ENCODE results near the gene ABCB1.

ABCB1 gene

DNA sequence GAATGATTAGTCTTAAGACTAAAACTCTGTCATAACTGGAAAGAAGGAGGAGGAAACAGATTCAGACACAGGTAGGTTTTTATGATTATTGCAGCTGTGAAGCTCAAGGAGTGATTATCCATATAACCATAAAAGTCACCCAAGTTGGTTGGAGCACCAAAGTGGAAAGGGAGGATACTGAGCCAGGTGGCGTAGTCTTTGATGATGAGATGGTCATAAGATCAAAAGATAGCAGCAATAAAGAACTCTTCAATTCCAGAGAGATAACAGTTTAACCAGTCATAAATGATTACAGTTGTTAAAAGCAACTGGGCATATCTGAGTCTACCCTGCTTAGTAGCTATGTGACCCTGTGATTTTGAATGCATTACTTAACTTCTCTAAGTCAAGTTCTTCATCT, 8.4 kb downstream of the ABCB1 start:
- Histone ChIP-seq H4K20me1 (ENCODE audit: insufficient read depth, low read length) (no peaks in the 10 kb centered on the region), H3K4me2 (ENCODE audit: insufficient read depth, low read length) (no peak overlapping the region), H3K9me3 (ENCODE audit: insufficient read depth, low read length, severe bottlenecking) (no peaks in the 10 kb centered on the region), H3K36me3 (ENCODE audit: insufficient read depth, low read length) (no peaks in the 10 kb centered on the region), H3K4me3 (ENCODE audit: low read depth in 1 of 2, low read length in 2 of 2) (no peak overlapping the region), H3K27ac (ENCODE audit: low read length) (no peak overlapping the region), H3K4me1 (ENCODE audit: insufficient read depth, low read length) (no peaks in the 10 kb centered on the region), H2AFZ (ENCODE audit: low read depth, low read length) (no peak overlapping the region), H3K27me3 (ENCODE audit: insufficient read depth, low read length, poor library complexity) (no peaks in the 10 kb centered on the region), H3K79me2 (ENCODE audit: insufficient read depth, low read length) (no peaks in the 10 kb centered on the region), H3K9ac (ENCODE audit: low read depth, low read length) (no peak overlapping the region)
- DNase-seq (no peak), ATAC-seq (ENCODE audit: insufficient read depth, low read depth) (no peak)
- TF ChIP-seq, protein P1, sequence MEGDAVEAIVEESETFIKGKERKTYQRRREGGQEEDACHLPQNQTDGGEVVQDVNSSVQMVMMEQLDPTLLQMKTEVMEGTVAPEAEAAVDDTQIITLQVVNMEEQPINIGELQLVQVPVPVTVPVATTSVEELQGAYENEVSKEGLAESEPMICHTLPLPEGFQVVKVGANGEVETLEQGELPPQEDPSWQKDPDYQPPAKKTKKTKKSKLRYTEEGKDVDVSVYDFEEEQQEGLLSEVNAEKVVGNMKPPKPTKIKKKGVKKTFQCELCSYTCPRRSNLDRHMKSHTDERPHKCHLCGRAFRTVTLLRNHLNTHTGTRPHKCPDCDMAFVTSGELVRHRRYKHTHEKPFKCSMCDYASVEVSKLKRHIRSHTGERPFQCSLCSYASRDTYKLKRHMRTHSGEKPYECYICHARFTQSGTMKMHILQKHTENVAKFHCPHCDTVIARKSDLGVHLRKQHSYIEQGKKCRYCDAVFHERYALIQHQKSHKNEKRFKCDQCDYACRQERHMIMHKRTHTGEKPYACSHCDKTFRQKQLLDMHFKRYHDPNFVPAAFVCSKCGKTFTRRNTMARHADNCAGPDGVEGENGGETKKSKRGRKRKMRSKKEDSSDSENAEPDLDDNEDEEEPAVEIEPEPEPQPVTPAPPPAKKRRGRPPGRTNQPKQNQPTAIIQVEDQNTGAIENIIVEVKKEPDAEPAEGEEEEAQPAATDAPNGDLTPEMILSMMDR (IDR thresholded peaks at IDR 0.05; ENCODE audit: borderline replicate concordance, extremely low read depth, low read length, poor library complexity, severe bottlenecking) = no peak
- TF ChIP-seq EZH2 (IDR thresholded peaks at IDR 0.05; ENCODE audit: borderline replicate concordance, low read depth, low read length, severe bottlenecking) = no peak

DNA sequence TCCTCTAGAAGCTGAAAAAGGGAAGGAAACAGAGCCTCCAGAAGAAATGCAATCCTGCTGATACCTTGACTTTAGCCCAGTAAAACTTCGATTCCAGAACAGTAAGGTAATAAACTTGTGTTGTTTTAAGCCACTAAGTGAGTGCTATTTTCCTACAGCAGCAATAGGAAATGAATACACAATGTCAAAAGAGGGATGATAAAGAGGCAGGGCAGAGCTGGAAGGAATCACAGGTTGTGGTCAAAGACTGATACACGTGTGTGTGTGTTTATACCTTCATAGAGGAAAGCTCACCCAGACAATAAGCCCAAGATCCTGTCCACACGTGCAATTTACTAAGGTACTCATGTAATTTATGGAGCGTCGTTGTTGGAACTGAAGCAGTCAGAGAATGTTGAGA, 9.5 kb downstream of the ABCB1 start:
- Histone ChIP-seq H3K36me3 (ENCODE audit: insufficient read depth, low read length) (no peaks in the 10 kb centered on the region), H3K9ac (ENCODE audit: low read depth, low read length) (no peak overlapping the region), H3K9me3 (ENCODE audit: insufficient read depth, low read length, severe bottlenecking) (no peaks in the 10 kb centered on the region), H2AFZ (ENCODE audit: low read depth, low read length) (no peak overlapping the region), H3K27ac (ENCODE audit: low read length) (no peak overlapping the region), H3K79me2 (ENCODE audit: insufficient read depth, low read length) (no peaks in the 10 kb centered on the region), H3K27me3 (ENCODE audit: insufficient read depth, low read length, poor library complexity) (no peaks in the 10 kb centered on the region), H4K20me1 (ENCODE audit: insufficient read depth, low read length) (no peaks in the 10 kb centered on the region), H3K4me2 (ENCODE audit: insufficient read depth, low read length) (no peak overlapping the region), H3K4me3 (ENCODE audit: low read depth in 1 of 2, low read length in 2 of 2) (no peak overlapping the region), H3K4me1 (ENCODE audit: insufficient read depth, low read length) (no peaks in the 10 kb centered on the region)
- ATAC-seq (ENCODE audit: insufficient read depth, low read depth) (no peak), DNase-seq (no peak)
- TF ChIP-seq, protein P1 (IDR thresholded peaks at IDR 0.05; ENCODE audit: borderline replicate concordance, extremely low read depth, low read length, poor library complexity, severe bottlenecking) = no peak
- TF ChIP-seq EZH2 (IDR thresholded peaks at IDR 0.05; ENCODE audit: borderline replicate concordance, low read depth, low read length, severe bottlenecking) = no peak

DNA sequence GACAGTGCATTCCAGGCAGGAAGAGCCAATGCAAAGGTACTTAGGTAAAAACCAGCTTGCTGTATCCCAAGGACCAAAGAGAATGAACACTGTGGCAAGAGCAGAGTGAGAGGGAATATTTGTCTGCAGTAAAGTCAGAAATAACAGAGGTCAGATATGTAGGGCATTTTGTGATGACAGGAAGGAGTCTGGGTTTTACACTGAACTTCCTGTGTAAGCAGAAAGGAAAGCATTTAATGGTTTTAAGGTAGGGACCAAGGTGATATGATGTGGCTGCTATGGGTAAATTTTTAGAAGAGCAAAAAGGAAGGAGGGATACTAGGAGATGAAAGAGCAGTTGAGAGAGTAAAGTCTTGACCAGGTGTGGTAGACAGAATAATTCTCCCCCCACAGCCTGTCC, 10.1 kb downstream of the ABCB1 start:
- no peak overlapping the region for H2AFZ ChIP-seq (ENCODE audit: low read depth, low read length)
- DNase-seq (no peak), ATAC-seq (ENCODE audit: insufficient read depth, low read depth) (no peak)
- no peak overlapping the region for H3K9ac ChIP-seq (ENCODE audit: low read depth, low read length)
- H4K20me1 ChIP-seq (ENCODE audit: insufficient read depth, low read length) = no peaks in the 10 kb centered on the region
- no peaks in the 10 kb centered on the region for H3K9me3 ChIP-seq (ENCODE audit: insufficient read depth, low read length, severe bottlenecking)
- H3K4me3 ChIP-seq (ENCODE audit: low read depth in 1 of 2, low read length in 2 of 2) = no peak overlapping the region
- no peaks in the 10 kb centered on the region for H3K27me3 ChIP-seq (ENCODE audit: insufficient read depth, low read length, poor library complexity)
- TF ChIP-seq EZH2 (IDR thresholded peaks at IDR 0.05; ENCODE audit: borderline replicate concordance, low read depth, low read length, severe bottlenecking) = no peak
- TF ChIP-seq, protein P1 (IDR thresholded peaks at IDR 0.05; ENCODE audit: borderline replicate concordance, extremely low read depth, low read length, poor library complexity, severe bottlenecking) = no peak
- no peak overlapping the region for H3K27ac ChIP-seq (ENCODE audit: low read length)
- H3K4me2 ChIP-seq (ENCODE audit: insufficient read depth, low read length) = no peak overlapping the region
- no peaks in the 10 kb centered on the region for H3K36me3 ChIP-seq (ENCODE audit: insufficient read depth, low read length)
- no peaks in the 10 kb centered on the region for H3K4me1 ChIP-seq (ENCODE audit: insufficient read depth, low read length)
- no peaks in the 10 kb centered on the region for H3K79me2 ChIP-seq (ENCODE audit: insufficient read depth, low read length)

DNA sequence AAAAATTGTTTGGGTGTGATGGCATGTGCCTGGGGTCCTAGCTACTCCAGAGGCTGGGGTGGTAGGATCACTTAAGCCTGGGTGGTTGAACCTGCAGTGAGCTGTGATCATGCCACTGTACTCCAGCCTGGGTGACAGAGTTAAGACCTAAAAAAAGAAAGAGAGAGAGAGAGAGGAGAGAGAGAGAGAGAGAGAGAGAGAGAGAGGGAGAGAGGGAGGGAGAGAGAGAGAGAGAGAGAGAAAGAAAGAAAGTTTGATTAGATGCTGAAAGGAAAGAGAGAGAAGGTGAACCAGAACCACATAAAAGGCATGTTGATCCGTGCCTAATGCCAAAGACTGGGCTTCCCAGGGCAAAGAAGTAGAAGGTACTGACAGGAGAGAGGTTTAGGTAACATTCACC, 11.1 kb downstream of the ABCB1 start:
- ATAC-seq (ENCODE audit: insufficient read depth, low read depth) = no peak
- no peak for DNase-seq
- Histone ChIP-seq H3K4me1 (ENCODE audit: insufficient read depth, low read length) (no peaks in the 10 kb centered on the region), H3K79me2 (ENCODE audit: insufficient read depth, low read length) (no peaks in the 10 kb centered on the region), H3K4me3 (ENCODE audit: low read depth in 1 of 2, low read length in 2 of 2) (no peak overlapping the region), H3K9ac (ENCODE audit: low read depth, low read length) (no peak overlapping the region), H3K27ac (ENCODE audit: low read length) (no peak overlapping the region), H3K9me3 (ENCODE audit: insufficient read depth, low read length, severe bottlenecking) (no peaks in the 10 kb centered on the region), H2AFZ (ENCODE audit: low read depth, low read length) (no peak overlapping the region), H4K20me1 (ENCODE audit: insufficient read depth, low read length) (no peaks in the 10 kb centered on the region), H3K36me3 (ENCODE audit: insufficient read depth, low read length) (no peaks in the 10 kb centered on the region), H3K4me2 (ENCODE audit: insufficient read depth, low read length) (no peak overlapping the region), H3K27me3 (ENCODE audit: insufficient read depth, low read length, poor library complexity) (no peaks in the 10 kb centered on the region)
- TF ChIP-seq, protein P1 (IDR thresholded peaks at IDR 0.05; ENCODE audit: borderline replicate concordance, extremely low read depth, low read length, poor library complexity, severe bottlenecking) = no peak
- no peak for TF ChIP-seq EZH2 (IDR thresholded peaks at IDR 0.05; ENCODE audit: borderline replicate concordance, low read depth, low read length, severe bottlenecking)

Measured in DND-41 (cell line).